Activated CD8-positive, alpha-beta memory T cell treated with anti-CD3 and anti-CD28 coated beads, Interleukin-2, amount 50 U/mL, for 48 hours (primary cell): ENCODE results near the gene ELAVL1.

Experiments used
- DNase-seq: peaks from one replicate; pipeline ENCODE4 v3.0.0-alpha.2; 2020

ELAVL1 gene

GRCh38 chr19:7983995-7984837 is 21.2 kb downstream of the ELAVL1 start:
- DNase-seq, result no peak

- DNase-seq, result no peak
These were observed 22.0 kb downstream of the ELAVL1 start for GRCh38 chr19:7983286-7983950.

- no peak for DNase-seq
These were observed 22.8 kb downstream of the ELAVL1 start for GRCh38 chr19:7982651-7983099.

GRCh38 chr19:7982103-7982502 is 23.3 kb downstream of the ELAVL1 start:
- DNase-seq, result no peak

- no peak for DNase-seq
These were observed 23.8 kb downstream of the ELAVL1 start for GRCh38 chr19:7981661-7982060.

GRCh38 chr19:7981199-7981598 is 24.2 kb downstream of the ELAVL1 start:
- DNase-seq, result no peak

GRCh38 chr19:7980635-7981121 is 24.8 kb downstream of the ELAVL1 start:
- no peak for DNase-seq

GRCh38 chr19:7980168-7980567 is 25.3 kb downstream of the ELAVL1 start:
- no peak for DNase-seq

- no peak for DNase-seq
These were observed 25.9 kb downstream of the ELAVL1 start for GRCh38 chr19:7979559-7979958.

GRCh38 chr19:7979011-7979410 is 26.4 kb downstream of the ELAVL1 start:
- DNase-seq, result no peak

GRCh38 chr19:7978179-7978825 is 27.1 kb downstream of the ELAVL1 start:
- no peak for DNase-seq

- no peak for DNase-seq
These were observed 27.8 kb downstream of the ELAVL1 start for GRCh38 chr19:7977723-7978040.

- no peak for DNase-seq
These were observed 28.3 kb downstream of the ELAVL1 start for GRCh38 chr19:7977021-7977722.

GRCh38 chr19:7976461-7976860 is 29.0 kb downstream of the ELAVL1 start:
- DNase-seq, result no peak

- no peak for DNase-seq
These were observed 30.4 kb downstream of the ELAVL1 start for GRCh38 chr19:7975037-7975436.

- no peak for DNase-seq
These were observed 31.6 kb downstream of the ELAVL1 start for GRCh38 chr19:7973883-7974282.

- no peak for DNase-seq
These were observed 33.6 kb downstream of the ELAVL1 start for GRCh38 chr19:7971553-7972520.

- DNase-seq, result no peak
These were observed 34.6 kb downstream of the ELAVL1 start for GRCh38 chr19:7970716-7971448.

GRCh38 chr19:7969555-7969939 is 35.9 kb downstream of the ELAVL1 start:
- no peak for DNase-seq

GRCh38 chr19:7968796-7969554 is 36.5 kb downstream of the ELAVL1 start:
- DNase-seq, result no peak
